HepG2 (cell line): ENCODE measurements around the gene S100A5. TPM values are rescaled to one million over a fixed set of nuclear protein-coding genes. Genes with fewer than 3 reads are reported as not detected.

ENCODE experiments used
- ATAC-seq: fragments of 200-7000 bp; cut with Tn5 transposase; 3 replicates; pipeline ENCODE4 v1.9.1; 2020; ENCODE audit warnings: mild to moderate bottlenecking, moderate library complexity
- BruUV-seq: library from RNA; stranded (reverse); fragments of 400-500 nt; replicated peaks from 2 replicates; lab custom pipeline; 2021; lab: Mats Ljungman, UMichigan
- CTCF ChIA-PET: fragments of 300-600 bp; formaldehyde crosslinking; extraction: SDS; loops from one replicate; lab custom pipeline; 2021; ENCODE audit warnings: low total read pairs, inconsistent platforms, low intra/inter-chr PET ratio; lab: Yijun Ruan, JAX
- POLR2A ChIA-PET: fragments of 350-600 bp; sonication (Branson Sonifier 250); formaldehyde crosslinking; loops from one replicate; lab custom pipeline; 2020; ENCODE audit warnings: antibody characterized with exemption, inconsistent platforms; lab: Yijun Ruan, JAX
- DNase-seq: peaks from one replicate; pipeline ENCODE4 v3.0.0-alpha.2; 2015; ENCODE audit warnings: low spot score
- FAIRE-seq: peaks from 3 replicates; lab custom pipeline; 2011; peaks lifted over from hg19 to GRCh38; lab: Jason Lieb, UNC
- H2AFZ ChIP-seq: one replicate; pipeline ENCODE4 v1.6.1; 2011; ENCODE audit warnings: low read length, inconsistent platforms
- H3K27ac ChIP-seq: fragments of 300-600 bp; 3 replicates; pipeline ENCODE4 v1.8.0; 2011; ENCODE audit warnings: mixed run types, mild to moderate bottlenecking, mixed read lengths, low read length, inconsistent platforms; ENCODE audit not compliant: insufficient read depth; ENCODE audit errors: extremely low read length
- H3K27me3 ChIP-seq, 2 experiments: fragments of 200-600 bp in 1 of 2; 2 replicates in 1 of 2; 3 replicates in 1 of 2; pipeline versions ENCODE4 v1.6.0 to v1.8.0; 2011; ENCODE audit warnings: low read length in 2 of 2, mild to moderate bottlenecking in 2 of 2, moderate library complexity in 2 of 2, inconsistent platforms in 1 of 2; ENCODE audit not compliant: insufficient read depth in 2 of 2, control insufficient read depth in 1 of 2
- H3K36me3 ChIP-seq, 2 experiments: fragments of 200-600 bp in 1 of 2; replicated peaks in 1 of 2; 2 replicates in 1 of 2; 3 replicates in 1 of 2; pipeline versions ENCODE4 v1.5.1 to v1.8.0; 2011; ENCODE audit warnings: low read length in 2 of 2, inconsistent platforms in 1 of 2; ENCODE audit not compliant: insufficient read depth in 2 of 2, control insufficient read depth in 1 of 2
- H3K4me1 ChIP-seq: 2 replicates; pipeline ENCODE4 v1.5.1; 2012; ENCODE audit warnings: low read length, inconsistent platforms; ENCODE audit not compliant: insufficient read depth
- H3K4me2 ChIP-seq: 2 replicates; pipeline ENCODE4 v1.6.0; 2011; ENCODE audit warnings: low read depth, low read length, inconsistent platforms
- H3K4me3 ChIP-seq, 3 experiments: fragments of 200-600 bp in 1 of 3; sonication (generic), shearing (Covaris generic) in 1 of 3; replicated peaks in 1 of 3; 2 replicates each; pipeline ENCODE4 v1.5.1; 2011 to 2016; ENCODE audit warnings: low read length in 3 of 3, inconsistent platforms in 2 of 3, low read depth in 2 of 3, mild to moderate bottlenecking in 2 of 3, control low read depth in 1 of 3, mixed read lengths in 1 of 3; ENCODE audit not compliant: insufficient read depth in 1 of 3
- H3K79me2 ChIP-seq: one replicate; pipeline ENCODE4 v1.6.1; 2011; ENCODE audit warnings: low read length, inconsistent platforms; ENCODE audit not compliant: insufficient read depth
- H3K9ac ChIP-seq: 2 replicates; pipeline ENCODE4 v1.6.0; 2011; ENCODE audit warnings: mild to moderate bottlenecking, low read depth, low read length, inconsistent platforms; ENCODE audit not compliant: insufficient read depth
- H3K9me3 ChIP-seq: 2 replicates; pipeline ENCODE4 v1.5.1; 2012; ENCODE audit warnings: mild to moderate bottlenecking, low read length
- H4K20me1 ChIP-seq: 2 replicates; pipeline ENCODE4 v1.6.0; 2011; ENCODE audit warnings: inconsistent platforms, mild to moderate bottlenecking, low read length, moderate library complexity; ENCODE audit not compliant: insufficient read depth
- HNRNPH1 ChIP-seq: fragments of 200-400 bp; formaldehyde crosslinking; optimal IDR thresholded peaks from 2 replicates; pipeline ENCODE3; 2017; ENCODE audit warnings: mild to moderate bottlenecking, low read depth, low read length
- JDP2 ChIP-seq: sonication (generic); formaldehyde crosslinking; IDR thresholded peaks from 2 replicates; pipeline ENCODE4 v1.8.1; 2022; ENCODE audit warnings: missing genetic modification reagents, borderline replicate concordance
- MIER2 ChIP-seq: IDR thresholded peaks from 2 replicates; pipeline ENCODE4 v1.6.1; 2016; ENCODE audit warnings: missing biosample characterization, missing genetic modification reagents
- MLXIP ChIP-seq: sonication (generic); formaldehyde crosslinking; IDR thresholded peaks from 2 replicates; pipeline ENCODE4 v1.9.0; 2021; ENCODE audit warnings: missing genetic modification reagents, borderline replicate concordance
- NFIB ChIP-seq: sonication (generic); formaldehyde crosslinking; IDR thresholded peaks from 2 replicates; pipeline ENCODE4 v1.9.0; 2021; ENCODE audit warnings: missing genetic modification reagents, mild to moderate bottlenecking, borderline replicate concordance
- NR3C1 ChIP-seq: sonication (generic); formaldehyde crosslinking; IDR thresholded peaks from 2 replicates; pipeline ENCODE4 v1.4.0; 2020; ENCODE audit warnings: missing genetic modification reagents
- PRPF4 ChIP-seq: fragments of 200-400 bp; formaldehyde crosslinking; IDR thresholded peaks from 2 replicates; pipeline ENCODE4 v1.6.1; 2016; ENCODE audit warnings: low read length, low read depth; ENCODE audit not compliant: poor library complexity, severe bottlenecking
- ZNF253 ChIP-seq: sonication (generic); formaldehyde crosslinking; IDR thresholded peaks from 2 replicates; pipeline ENCODE4 v1.8.0; 2022; ENCODE audit warnings: mild to moderate bottlenecking, missing genetic modification reagents, borderline replicate concordance
- ZNF414 ChIP-seq: sonication (generic); formaldehyde crosslinking; IDR thresholded peaks from 2 replicates; pipeline ENCODE4 v1.5.0; 2020; ENCODE audit warnings: missing genetic modification reagents
- WGBS: methylation state at CpG from one replicate; pipeline ENCODE4 v1.1.6; 2017; ENCODE audit warnings: low lambda C conversion rate; 5-methylcytosine and 5-hydroxymethylcytosine counted together
- in situ Hi-C: cut with HindIII; loops from 2 replicates; pipeline ENCODE4 v1.10.0; 2017; ENCODE audit warnings: low pct_unique_long_range_greater_than_20kb; ENCODE audit not compliant: extremely low pct_ligation_motif_present
- intact Hi-C: fragments of 100-400 bp; cut with micrococcal nuclease; formaldehyde crosslinking; loops from one replicate; pipeline ENCODE4 v1.10.0; 2022; ENCODE audit not compliant: unreplicated experiment
- polyA plus RNA-seq, 8 experiments: library from polyadenylated mRNA; depleted of rRNA in 3 of 8; stranded (reverse) in 7 of 8; unstranded in 1 of 8; fragments of >200 nt; fragmentation: Illumina TruSeq in 4 of 8; extraction: Trizol in 4 of 8; gene quantifications; 2 replicates each; pipeline versions ENCODE4 v1.2.1 to v1.2.3, GENCODE V29; 2011 to 2016; ENCODE audit warnings: low read depth in 4 of 8, missing spikeins in 1 of 8, mixed read lengths in 1 of 8; ENCODE audit not compliant: insufficient read depth in 1 of 8
- total RNA-seq, 5 experiments: library from RNA; depleted of rRNA; stranded (reverse); fragments of >200 nt; fragmentation: Illumina TruSeq; extraction: Trizol; gene quantifications; 2 replicates each; pipeline ENCODE4 v1.2.3, GENCODE V29; 2016; ENCODE audit warnings: low read depth in 1 of 5
- TF ChIP-seq, protein P1 (sequence below): sonication (generic); formaldehyde crosslinking; IDR thresholded peaks from 2 replicates; pipeline ENCODE4 v1.5.1; 2020; ENCODE audit warnings: missing genetic modification reagents, mild to moderate bottlenecking, borderline replicate concordance

S100A5 gene
- total and polyA plus RNA-seq, 2 of the 13 experiments (the other 11 are each of a cell fraction or from before 2014, with no cell fraction given) = not detected

DNA sequence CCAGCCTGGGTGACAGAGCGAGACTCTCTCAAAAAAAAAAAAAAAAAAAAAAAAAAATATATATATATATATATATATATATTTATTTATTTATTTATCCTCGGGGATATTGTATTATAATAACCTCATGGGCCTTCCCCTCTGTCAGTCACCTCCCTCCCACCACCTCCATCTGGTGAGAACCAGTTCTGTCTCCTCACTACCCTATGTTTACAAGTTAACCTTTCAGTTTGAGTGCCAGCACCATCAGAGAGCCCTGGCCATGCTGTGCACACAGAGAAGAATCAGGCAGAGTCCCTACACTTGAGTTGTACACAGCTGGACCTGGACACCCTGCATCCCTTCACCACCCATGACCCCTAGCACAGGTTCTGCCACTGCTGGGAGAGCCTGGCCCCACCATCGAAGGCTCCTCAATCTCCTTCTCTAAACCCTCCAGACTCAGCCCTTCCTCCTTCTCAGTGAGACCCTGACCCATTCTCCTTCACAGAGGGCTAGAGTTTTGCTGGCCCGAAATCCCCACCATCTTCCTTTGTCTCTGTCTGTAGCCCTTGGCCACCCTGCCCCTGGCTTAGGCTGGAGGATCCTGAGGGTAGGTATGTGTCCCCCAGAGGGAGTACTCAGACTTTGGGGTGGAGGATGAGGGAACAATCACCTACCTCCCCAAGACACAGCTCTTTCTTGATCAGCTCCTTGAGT is 1.2 kb downstream of the S100A5 start:
- no peaks in the 10 kb centered on the region for H3K79me2 ChIP-seq
- no peak overlapping the region for H2AFZ ChIP-seq
- intact Hi-C loops (no loop called here), in situ Hi-C loops (no loop called here)
- no peak overlapping the region for H3K4me2 ChIP-seq
- no peak for ATAC-seq
- no peaks in the 10 kb centered on the region for H4K20me1 ChIP-seq
- DNase-seq = no peak
- ChIA-PET CTCF (no interaction called here), POLR2A (no interaction called here)
- FAIRE-seq = no peak
- no peaks in the 10 kb centered on the region for H3K9me3 ChIP-seq
- no peak overlapping the region for H3K4me3 ChIP-seq
- H3K9ac ChIP-seq = no peak overlapping the region
- peaks cover 0 to 10% of the 10 kb centered on the region in 2 experiments; a peak in 2 of 5 replicates for H3K27me3 ChIP-seq
- BruUV-seq = no TSS peak
- peaks cover 90% of the 10 kb centered on the region for H3K4me1 ChIP-seq
- 33% methylated on average over 4 of the region's 4 CpGs for WGBS
- H3K27ac ChIP-seq = no peak overlapping the region
- TF ChIP-seq HNRNPH1 = no peak
- H3K36me3 ChIP-seq = no peaks in the 10 kb centered on the region

- Histone ChIP-seq H2AFZ (no peak overlapping the region), H4K20me1 (no peaks in the 10 kb centered on the region), H3K27ac (no peak overlapping the region), H3K79me2 (no peaks in the 10 kb centered on the region), H3K9me3 (no peaks in the 10 kb centered on the region), H3K9ac (no peak overlapping the region), H3K4me3 (no peak overlapping the region), H3K36me3 (no peaks in the 10 kb centered on the region), H3K4me2 (peak overlapping the region; percentile 15), H3K27me3 (peaks cover 0 to 10% of the 10 kb centered on the region in 2 experiments; a peak in 2 of 5 replicates), H3K4me1 (peaks cover 90% of the 10 kb centered on the region)
- in situ Hi-C loops = no loop called here
- FAIRE-seq (no peak), DNase-seq (peak; percentile 50), ATAC-seq (peak; percentile 33)
- CTCF ChIA-PET = no interaction called here
- 40% methylated on average over 2 of the region's 6 CpGs for WGBS
- POLR2A ChIA-PET = interaction anchor here (0.7 to 0.8 kb wide), 2 partner anchors 28 to 96 kb away, joined by 4 read pairs; partner anchors contain the start of gene CHTOP
- intact Hi-C loops = no loop called here
- BruUV-seq = no TSS peak
- no peak for TF ChIP-seq NR3C1 (CRISPR knock-in tag)
- TF ChIP-seq JDP2 = no peak
- TF ChIP-seq NFIB = no peak
- TF ChIP-seq MIER2 = no peak
- TF ChIP-seq ZNF414 = no peak
- TF ChIP-seq ZNF253 (CRISPR knock-in tag) = no peak
- no peak for TF ChIP-seq PRPF4
- TF ChIP-seq, protein P1, sequence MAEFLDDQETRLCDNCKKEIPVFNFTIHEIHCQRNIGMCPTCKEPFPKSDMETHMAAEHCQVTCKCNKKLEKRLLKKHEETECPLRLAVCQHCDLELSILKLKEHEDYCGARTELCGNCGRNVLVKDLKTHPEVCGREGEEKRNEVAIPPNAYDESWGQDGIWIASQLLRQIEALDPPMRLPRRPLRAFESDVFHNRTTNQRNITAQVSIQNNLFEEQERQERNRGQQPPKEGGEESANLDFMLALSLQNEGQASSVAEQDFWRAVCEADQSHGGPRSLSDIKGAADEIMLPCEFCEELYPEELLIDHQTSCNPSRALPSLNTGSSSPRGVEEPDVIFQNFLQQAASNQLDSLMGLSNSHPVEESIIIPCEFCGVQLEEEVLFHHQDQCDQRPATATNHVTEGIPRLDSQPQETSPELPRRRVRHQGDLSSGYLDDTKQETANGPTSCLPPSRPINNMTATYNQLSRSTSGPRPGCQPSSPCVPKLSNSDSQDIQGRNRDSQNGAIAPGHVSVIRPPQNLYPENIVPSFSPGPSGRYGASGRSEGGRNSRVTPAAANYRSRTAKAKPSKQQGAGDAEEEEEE (CRISPR knock-in tag) = no peak
- TF ChIP-seq MLXIP (CRISPR knock-in tag) = no peak
These were observed 2.4 kb downstream of the S100A5 start for GRCh38 chr1:153538315-153538821.
